Measurements from ENCODE around the gene ATP23.
A peak's percentile ranks its signal among the peaks of the same experiment; 100 is the strongest.

Gene ATP23, protein sequence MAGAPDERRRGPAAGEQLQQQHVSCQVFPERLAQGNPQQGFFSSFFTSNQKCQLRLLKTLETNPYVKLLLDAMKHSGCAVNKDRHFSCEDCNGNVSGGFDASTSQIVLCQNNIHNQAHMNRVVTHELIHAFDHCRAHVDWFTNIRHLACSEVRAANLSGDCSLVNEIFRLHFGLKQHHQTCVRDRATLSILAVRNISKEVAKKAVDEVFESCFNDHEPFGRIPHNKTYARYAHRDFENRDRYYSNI

DNA sequence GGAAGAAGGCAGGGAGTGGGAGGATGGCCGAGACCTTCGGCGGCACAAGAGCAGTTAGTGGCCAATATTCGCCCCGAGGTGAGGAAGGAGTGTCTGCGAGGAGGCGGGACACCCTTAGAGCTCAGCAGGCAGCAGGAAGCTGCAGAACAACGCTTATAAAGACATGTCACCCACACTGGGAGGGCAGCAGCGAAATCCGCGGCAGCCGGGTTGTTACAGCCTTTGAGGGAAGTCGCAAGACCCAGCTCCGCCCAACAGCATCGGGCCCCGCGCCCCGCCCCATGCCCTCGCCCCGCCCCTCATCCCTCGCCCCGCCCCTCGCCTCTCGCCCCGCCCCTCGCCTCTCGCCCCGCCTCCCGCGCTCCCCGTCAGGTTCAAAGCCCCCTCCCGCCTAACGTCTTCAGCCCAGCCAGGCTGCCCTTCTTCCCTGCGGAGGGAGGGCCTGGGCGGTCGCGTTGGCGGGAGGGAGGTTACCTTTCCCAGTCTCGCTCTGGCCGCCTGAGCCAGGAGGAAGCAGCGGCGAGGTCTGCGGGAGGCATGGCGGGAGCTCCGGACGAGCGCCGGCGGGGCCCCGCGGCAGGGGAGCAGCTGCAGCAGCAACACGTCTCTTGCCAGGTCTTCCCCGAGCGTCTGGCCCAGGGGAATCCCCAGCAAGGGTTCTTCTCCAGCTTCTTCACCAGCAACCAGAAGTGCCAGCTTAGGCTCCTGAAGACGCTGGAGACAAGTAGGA lies at the start of gene ATP23:
TSS of gene ATP23 (plus strand) at position 403 of the 730 bp plus-strand sequence. CDS start at position 538, 135 bp downstream.
- FAIRE-seq (peak; percentile 95), DNase-seq (ENCODE audit: insufficient read length, low spot score) (peak; percentile 94)

DNA sequence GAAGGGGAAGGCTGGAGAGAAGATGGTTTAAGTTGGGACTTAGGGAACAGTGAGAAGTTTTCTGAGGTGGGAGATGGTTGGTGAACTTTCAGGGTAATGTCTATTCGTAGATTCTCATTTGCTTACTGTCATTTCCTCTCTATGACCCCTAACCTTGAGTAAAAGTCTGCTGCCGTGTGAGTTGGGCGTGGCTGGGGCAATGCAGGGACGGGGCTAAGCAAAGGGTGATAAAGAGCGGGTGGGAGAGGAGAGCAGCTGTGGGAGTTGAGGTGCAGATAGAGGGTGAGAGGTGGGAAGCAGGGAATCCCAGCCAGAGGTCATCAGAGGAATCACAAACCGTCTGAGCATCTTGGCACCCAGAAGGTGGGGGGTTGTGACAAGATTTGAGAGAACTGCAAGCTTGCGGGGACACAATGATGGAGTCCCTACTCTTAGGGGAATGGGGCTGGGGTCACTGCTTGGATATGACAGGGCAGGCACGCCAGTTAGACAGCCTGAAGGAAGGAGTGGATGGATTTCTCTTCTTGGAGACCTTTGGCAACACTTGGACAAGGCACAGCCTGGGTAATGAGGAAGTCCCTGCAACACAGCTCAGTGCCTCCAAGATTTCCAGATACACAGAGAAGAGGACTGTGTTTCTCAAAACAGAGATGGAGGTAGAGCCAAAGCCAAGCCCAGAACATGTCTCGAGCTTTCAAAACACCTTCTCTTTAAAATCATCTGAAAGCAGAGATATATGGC lies 49.0 kb upstream of the ATP23 start:
- DNase-seq (ENCODE audit: insufficient read length, low spot score) (no peak), FAIRE-seq (no peak)

DNA sequence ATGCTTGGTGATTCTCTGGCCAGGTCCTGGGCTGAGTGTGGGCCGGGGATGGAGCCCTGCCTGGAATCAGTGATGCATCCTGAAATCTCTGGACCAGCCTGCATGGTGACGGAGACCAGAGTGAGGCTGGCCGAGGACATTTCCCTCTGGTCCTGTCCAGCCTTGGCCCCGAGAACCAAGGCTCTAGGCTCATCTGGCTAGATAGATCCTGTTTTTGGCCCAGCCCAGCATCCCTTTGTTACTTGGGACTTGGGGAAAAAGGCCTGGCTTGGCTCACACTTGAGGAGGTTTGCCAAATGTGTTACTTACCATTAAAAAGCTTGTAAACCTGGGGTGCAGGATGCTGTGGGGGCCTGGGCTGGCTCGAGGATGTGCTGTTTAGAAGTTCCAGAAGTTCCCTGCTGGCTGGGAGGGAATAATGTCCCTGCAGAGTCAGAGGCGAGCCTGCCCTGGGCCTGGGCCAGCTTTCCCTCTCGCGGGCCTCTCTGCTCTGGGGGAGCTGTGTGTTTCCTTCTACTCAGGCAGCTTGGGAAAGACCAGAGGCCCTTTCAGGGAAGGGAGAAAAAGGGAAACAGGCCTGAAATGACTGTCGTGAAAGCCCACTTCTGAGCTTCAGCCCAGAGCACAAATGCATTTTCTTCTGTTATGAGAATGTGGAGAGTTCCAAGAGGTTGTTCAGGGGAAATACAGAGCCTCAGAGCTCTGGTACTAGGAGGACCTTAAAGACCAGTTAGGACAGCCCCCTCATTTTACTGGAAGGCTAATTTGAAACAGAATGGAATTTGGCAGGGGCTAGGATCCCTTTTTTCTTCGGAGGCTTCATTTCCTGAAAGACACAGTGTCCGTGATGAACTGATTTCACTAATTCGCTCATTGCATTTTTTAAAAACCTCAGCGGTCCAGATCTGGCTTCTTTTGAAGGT lies 47.7 kb upstream of the ATP23 start:
- FAIRE-seq, result no peak
- DNase-seq (ENCODE audit: insufficient read length, low spot score), result peak; percentile 57

DNA sequence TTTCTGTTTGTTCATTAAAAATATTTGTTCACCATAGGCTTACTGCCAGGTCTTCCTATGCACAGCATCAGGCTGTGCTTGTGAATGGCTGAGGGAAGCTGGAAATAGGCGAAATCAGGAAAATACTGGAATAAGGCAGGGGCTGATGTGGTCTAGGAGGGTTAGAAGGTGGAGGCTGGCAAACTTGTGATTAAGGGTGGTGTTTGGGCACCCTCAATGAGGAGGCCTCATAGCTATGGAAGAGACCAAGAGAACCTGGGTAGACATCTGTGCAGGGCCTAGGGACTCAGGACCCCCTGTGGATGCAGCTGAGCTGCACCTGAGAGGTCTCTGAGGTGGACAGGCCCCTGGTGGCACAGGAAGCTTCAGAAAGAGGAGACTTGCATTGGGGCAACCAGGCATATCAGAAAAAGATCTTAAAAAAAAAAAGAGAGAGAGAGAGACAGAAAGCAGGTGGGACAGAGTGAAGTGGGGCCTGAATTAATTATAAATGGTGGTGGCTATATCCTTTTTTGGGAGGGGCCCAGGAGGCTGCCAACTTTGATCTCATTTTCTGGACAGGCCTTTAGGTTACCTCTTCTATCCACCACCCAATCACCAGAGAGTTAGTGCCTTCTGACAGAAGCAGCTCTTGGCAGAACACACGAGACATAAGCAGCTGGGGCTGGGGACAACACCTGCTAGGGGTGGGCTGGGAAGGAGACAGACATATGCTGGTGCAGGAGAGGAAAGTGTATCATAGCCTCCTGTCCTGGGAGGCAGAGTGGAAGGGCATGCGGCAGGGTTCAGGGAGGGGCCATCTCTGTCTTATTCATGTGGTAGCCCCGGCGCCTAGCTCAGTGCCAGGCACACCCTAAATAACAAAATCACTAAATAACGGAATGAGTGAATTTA lies 46.7 kb upstream of the ATP23 start:
- FAIRE-seq, result no peak
- DNase-seq (ENCODE audit: insufficient read length, low spot score), result no peak

DNA sequence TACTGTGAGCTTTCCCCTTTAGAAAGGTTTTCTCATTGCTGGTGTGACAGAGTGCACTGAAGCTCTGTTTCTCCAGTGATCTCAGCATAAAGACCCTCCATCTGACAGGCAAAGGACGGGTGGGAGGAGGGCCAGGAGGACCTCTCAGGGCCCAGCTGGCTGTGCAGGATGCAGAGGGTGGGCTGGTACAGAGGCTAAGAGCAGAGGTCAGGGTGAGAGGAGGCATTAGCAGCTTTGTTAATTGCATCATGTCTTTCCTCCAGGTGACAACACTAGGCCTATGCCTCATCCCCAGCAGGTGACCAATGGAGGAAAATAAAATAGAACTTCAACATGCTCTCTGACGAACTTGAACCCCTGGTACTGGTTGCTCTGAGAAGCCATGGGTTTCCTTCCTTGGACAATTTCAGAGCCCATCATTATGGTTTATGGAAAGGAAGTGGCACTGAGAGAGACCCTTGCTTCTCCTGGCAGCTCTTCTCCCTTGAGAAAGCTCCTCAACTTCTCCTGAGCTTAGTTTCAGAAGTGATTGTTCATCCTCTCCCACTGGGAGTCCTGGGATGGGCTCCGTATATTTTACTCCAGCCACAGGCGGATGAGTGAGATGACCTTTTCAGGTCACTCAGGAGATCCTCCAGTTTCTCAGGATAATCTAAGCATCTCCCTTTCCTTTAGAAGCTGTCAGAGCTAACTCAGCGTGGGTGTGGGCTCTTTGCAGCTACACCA lies 45.8 kb upstream of the ATP23 start:
- FAIRE-seq (no peak), DNase-seq (ENCODE audit: insufficient read length, low spot score) (no peak)

DNA sequence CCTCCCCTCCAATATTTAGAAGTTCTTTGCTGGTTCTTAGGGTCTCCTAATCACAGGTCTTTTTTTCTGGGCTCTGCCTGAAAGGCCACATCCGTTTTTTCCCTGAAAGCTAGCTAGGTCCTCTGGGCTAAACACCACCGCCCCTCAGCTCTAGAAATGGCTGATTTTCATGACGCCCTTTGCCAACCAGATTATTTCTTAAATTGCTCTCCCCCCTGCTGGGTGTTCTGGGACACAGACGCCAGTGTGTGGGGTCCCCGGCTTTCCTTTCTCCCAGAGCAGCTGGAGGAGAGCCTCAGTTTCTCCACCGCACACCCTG lies 45.3 kb upstream of the ATP23 start:
- DNase-seq (ENCODE audit: insufficient read length, low spot score) (no peak), FAIRE-seq (no peak)

DNA sequence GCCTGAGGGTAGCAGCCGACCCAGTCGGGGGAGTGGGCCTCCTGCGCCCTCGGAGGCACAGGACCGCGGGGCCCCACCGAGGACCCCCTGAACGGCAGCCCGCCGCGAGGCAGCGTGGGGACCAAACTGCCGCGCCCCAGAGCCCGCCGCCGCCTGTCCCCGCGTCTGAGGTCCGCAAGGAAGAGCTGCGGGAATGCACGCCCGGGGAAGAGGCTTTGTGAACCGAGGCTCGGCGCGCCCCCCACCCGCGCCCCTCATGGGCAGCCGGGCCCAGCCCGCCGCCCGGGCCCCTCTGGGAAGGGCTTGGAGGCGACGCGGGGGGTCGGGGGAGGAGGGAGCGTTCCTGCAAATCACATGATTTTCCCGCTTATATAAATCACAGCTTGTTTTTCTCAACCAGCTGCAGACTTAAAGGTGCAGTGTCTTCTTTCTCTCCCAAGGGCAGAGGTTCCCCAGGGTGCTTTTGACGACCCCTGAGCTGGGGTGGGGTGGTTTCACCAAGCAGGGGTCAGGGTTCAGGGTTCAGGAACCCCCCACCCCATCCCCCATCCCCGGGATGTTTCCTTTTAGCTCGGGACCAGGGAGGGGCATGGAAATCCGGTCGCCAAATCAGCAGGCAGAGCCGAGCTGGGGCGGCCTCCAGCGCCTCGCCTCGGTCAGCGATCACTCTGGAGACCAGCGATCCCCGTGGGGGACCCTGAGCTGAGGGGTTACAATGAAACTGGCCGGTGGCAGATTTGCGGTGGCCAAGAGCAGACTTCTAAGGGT lies 44.7 kb upstream of the ATP23 start:
- DNase-seq (ENCODE audit: insufficient read length, low spot score), result peak; percentile 55
- no peak for FAIRE-seq

DNA sequence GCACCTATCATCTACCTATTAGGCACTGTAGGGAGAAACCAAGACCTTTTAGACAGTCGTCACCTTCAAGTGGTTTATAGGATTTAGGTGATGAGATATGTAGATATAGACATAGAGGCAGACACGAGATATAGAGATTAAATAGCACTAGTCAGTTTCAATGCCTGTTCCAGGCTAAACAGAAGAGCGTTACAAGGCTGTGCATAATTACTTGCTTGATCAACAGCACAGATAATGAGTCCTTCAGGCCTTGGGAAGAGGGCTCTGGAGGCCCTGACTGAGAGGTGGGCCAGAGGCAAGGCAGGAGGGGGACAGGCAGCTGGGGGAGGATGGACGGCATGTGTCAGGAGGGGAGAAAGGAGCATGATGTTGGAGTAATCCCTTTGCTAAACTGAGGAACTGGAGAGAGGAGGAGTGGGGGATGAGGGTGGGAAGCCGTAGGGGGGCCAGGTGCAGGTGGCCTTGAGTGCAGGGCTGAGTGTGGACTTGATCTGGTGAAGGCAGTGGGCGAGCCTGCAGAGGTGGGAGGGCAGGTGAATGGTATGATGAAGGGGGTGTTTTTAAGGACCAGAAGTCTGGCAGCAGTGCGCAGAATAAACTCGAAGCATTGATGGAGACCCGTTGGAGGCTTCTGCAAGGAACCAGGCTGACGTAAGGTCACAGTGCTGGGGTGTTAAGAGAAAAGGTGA lies 43.9 kb upstream of the ATP23 start:
- DNase-seq (ENCODE audit: insufficient read length, low spot score) (no peak), FAIRE-seq (no peak)

DNA sequence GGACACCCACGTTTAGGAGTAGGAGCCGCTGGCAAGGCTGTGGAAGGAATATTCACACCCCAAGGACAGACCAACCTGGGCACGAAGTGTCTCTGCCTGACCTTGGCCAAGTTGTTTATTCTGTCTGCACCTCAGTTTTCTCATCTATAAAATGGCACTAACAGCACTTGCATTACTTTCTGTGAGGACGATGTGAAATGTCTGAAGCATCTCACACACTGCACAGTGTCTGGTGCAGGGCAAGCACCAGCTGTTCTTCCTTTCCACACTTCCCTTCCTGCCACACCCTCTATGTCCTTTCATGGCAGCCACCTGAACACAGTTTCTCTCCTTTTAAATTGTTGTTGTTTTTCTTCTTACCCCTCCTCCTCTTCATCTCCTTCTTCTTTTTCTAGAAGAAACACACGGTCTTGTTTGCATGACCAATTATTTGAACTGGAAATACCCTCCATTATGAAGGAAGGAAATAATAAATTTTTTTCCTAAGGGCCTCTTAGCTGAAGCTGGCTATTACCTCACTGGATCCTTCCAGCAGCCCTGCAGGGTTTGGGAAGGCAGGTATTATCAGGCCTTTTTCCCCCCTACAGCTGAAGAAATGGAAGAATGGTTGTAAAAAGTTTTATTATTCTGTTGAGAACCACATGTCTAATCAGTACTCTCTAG lies 42.9 kb upstream of the ATP23 start:
- DNase-seq (ENCODE audit: insufficient read length, low spot score) (no peak), FAIRE-seq (no peak)

DNA sequence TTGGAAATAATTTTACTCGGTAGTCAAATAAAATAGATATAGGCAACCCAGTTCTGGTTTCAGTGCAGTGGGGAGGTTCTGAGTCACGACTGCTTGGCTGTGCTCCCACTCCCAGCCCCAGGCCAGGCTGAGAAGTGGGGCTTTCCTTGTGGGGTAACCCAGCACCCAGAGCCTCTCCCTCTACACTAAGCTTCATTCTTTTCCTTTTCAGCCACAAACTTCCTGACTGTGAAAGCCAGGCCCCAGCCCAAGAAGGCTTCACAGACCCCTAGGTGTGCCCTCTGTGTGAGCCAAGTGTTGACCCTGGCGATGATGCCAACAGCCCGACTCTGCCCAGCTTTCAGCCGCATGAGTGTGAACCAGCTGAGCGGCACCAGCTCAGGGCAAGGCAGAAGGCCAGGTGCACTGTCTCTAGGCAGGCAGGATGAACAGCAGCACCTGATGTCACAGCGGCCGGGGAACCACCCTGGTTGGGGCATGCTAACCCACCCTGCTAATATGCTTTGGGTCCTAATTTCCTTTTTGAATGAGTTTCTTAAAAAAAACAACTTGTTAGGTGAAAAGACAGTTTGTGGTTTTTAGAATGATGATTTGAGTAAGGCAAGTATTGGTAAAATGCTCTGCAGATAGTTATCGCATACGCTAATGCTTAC lies 42.2 kb upstream of the ATP23 start:
- no peak for DNase-seq (ENCODE audit: insufficient read length, low spot score)
- FAIRE-seq, result peak; percentile 63

DNA sequence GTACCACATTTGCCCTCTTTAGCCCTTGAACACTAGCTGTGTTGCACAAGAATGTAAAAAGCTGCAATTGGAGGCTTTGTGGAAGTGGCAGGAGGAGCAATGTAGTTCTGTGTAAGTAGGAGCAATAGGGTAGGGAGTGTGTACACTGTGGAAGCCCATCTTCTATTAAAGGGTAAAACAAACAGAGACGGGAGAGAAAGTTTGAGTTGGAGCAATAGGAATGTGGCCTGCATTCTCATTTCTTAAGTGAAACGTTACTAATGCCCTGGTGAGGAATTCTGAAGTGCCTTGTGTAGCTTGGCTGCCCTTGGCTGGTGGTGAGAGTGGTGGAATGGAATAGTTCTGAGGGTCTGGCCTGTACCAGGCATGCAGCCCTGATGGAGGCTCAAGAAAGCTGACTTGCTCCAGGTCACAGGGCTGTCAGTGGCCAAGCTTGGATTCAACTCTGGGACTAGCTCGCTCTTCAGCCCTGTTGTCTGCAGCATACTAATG lies 38.8 kb upstream of the ATP23 start:
- no peak for DNase-seq (ENCODE audit: insufficient read length, low spot score)
- no peak for FAIRE-seq

DNA sequence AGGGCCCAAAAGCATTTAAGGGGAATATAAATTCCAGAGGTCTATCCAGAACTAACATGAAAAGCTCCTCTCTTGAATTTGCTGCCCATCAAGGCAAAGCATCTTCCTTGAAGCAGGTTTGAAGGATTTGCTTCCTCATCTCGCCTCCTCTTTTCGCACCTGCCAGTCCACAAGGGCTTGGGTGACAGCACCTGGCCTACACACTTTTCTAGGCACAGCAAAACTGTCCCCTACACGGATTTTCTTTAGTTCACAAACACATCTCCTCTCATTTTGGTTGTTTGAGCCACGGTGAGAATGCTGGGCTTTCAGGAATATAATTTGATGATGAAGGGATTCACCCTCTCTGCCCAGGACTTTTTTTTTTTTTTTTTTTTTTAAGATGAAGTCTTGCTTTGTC lies 36.9 kb upstream of the ATP23 start:
- no peak for FAIRE-seq

DNA sequence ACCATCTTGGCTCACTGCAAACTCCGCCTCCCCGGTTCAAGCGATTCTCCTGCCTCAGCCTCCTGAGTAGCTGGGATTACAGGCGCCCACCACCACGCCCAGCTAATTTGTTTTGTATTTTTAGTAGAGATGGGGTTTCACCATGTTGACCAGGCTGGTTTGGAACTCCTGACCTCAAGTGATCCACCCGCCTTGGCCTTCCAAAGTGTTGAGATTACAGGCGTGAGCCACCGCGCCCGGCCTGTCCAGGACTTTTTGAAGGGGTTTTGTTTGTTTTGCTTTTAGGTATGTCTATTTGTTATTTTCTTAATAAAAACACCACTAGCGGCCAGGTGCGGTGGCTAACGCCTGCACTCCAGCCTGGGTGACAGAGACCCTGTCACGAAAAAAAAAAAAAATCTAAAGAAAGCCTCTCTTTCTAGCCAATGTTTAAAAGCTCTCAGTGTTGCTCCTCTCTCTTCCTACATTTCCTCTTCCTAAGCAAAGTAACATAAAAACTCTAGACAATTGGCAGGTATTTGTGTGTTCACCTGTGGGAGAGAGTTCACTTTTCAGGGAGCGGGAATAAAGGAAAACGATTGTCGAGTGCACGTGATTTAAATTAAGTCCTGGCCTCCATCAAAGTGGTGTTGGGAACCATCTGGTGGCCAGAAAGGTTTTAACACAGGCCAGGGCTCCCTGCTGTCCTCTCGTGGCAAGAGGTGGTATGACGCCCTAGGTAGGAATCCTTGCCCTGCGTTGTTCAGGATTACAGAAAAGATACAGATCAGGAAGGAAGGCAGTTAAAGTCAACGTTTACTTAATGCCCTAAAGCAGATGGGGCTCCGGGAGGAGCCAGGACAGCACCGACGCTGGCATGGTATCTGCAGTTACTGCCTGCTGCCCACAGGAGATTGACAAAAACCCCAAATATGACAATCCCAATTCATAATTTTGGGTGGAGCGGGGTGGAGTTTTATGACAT lies 36.2 kb upstream of the ATP23 start:
- peak; percentile 87 for FAIRE-seq
- peak; percentile 82 for DNase-seq (ENCODE audit: insufficient read length, low spot score)

More for the DNA sequence above, 36.9 kb upstream of the ATP23 start:
- DNase-seq (ENCODE audit: insufficient read length, low spot score), result no peak

DNA sequence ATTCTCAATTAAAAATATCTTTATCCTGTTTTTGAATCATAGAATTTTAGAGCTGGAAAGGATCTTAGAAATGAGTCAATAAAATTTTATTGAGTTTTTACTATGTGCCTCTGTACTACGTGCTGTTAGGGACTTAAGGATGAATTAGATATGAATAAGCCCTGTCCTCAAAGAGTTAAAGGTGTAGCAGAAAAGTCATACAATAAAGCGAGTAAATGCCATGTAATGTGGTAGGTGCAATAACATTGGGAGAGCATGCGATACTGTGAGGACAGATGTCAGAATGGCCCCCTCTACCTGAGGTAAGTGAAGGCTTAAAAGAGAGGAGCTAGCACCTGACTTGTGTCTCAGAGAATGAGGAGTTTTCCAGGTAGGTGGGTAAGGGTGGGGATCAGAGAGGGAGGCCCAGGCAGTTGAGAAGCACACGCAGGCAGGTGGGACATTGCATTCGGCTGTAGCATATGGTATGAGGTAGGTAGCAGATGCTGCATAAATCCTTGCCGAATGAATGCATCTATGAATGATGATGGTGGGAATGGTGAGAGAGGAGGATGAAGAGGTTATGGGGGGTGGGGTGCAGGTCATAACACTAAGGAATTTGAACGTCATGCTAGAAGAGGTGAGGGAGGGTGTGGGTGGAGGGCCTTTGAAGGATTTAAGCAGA lies 35.4 kb upstream of the ATP23 start:
- DNase-seq (ENCODE audit: insufficient read length, low spot score) (no peak), FAIRE-seq (peak; percentile 38)

DNA sequence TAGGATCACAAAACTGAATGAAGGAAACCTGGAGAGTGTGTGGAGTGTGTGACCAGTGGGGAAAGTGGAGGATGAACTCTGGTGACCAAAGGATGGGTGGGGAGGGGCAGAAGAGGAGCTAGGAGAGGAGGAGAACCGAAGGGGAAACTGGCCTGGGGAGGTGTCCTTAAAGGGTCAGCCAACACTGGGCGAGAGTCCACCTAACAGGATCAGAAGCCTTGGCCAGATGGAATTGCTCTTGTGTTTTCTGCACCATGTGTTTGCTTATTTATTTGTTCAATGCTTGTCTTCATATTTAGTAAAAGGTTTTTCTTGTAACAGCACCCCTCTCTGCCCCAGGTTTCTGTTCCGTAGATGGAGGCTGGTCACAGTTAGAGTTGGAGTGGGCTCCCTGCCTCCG lies 34.5 kb upstream of the ATP23 start:
- FAIRE-seq, result no peak
- no peak for DNase-seq (ENCODE audit: insufficient read length, low spot score)

Data from HTR-8/SVneo (cell line).